ENCODE data around the gene OR1F1.

OR1F1 gene

DNA sequence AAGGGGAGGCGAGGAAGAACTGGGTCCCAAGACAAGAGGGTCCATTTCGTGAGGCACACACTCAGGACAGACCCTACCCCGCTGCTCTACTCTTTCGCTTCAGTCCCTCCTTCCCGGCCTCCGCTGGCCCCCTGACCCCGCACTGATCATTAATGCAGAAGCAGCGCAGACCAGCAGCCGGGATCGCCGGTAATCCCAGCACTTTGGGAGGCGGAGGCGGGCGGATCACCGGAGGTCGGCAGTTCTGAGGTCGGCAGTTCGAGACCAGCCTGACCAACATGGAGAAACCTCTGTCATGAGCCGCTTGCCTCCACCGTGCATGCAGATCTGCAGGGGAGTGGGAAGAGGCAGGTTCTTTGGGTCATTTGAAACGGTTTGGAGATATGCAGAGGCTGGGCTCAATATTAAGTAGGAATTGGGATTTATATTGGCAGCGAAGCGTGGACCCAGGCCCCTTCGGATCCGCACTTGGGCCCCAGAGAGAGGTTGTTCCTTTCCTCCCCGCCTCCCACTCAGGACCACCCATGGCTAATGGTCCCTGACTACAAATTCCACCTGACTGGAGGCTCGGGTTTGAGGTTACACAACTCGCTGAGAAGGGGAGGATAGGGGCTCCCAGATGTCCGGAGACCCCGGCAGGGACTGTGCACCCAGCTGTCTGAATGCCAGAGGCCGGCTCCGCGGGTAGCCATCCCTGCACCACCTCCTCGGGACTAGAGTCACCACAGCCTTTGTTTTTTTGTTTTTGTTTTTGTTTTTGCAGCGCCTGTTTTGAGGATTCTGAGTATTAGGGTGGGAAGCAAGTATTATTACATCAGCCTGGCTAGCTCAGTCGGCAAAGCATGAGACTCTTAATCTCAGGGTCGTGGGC lies 23.6 kb upstream of the OR1F1 start:
- TF ChIP-seq TCF4 (CRISPR knock-in tag; IDR thresholded peaks at IDR 0.05; ENCODE audit: borderline replicate concordance) (no peak), RARB (CRISPR knock-in tag; IDR thresholded peaks at IDR 0.05) (no peak), ZFP30 (CRISPR knock-in tag; IDR thresholded peaks at IDR 0.05) (no peak), TOX (CRISPR knock-in tag; IDR thresholded peaks at IDR 0.05; ENCODE audit: borderline replicate concordance) (no peak), BACH2 (CRISPR knock-in tag; IDR thresholded peaks at IDR 0.05; ENCODE audit: borderline replicate concordance) (no peak), ZNF70 (CRISPR knock-in tag; IDR thresholded peaks at IDR 0.05) (no peak), CSDC2 (CRISPR knock-in tag; IDR thresholded peaks at IDR 0.05) (no peak), ZFP3 (CRISPR knock-in tag; IDR thresholded peaks at IDR 0.05) (no peak), PPARA (CRISPR knock-in tag; IDR thresholded peaks at IDR 0.05; ENCODE audit: borderline replicate concordance) (no peak), GLIS3 (CRISPR knock-in tag; IDR thresholded peaks at IDR 0.05) (no peak), ZNF8 (CRISPR knock-in tag; IDR thresholded peaks at IDR 0.05) (no peak), OSR1 (CRISPR knock-in tag; IDR thresholded peaks at IDR 0.05) (no peak), ZC3H10 (CRISPR knock-in tag; IDR thresholded peaks at IDR 0.05) (no peak)
- TF ChIP-seq, protein P1, sequence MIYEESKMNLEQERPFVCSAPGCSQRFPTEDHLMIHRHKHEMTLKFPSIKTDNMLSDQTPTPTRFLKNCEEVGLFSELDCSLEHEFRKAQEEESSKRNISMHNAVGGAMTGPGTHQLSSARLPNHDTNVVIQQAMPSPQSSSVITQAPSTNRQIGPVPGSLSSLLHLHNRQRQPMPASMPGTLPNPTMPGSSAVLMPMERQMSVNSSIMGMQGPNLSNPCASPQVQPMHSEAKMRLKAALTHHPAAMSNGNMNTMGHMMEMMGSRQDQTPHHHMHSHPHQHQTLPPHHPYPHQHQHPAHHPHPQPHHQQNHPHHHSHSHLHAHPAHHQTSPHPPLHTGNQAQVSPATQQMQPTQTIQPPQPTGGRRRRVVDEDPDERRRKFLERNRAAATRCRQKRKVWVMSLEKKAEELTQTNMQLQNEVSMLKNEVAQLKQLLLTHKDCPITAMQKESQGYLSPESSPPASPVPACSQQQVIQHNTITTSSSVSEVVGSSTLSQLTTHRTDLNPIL (CRISPR knock-in tag; IDR thresholded peaks at IDR 0.05; ENCODE audit: low read depth), result no peak
- TF ChIP-seq, protein P2, sequence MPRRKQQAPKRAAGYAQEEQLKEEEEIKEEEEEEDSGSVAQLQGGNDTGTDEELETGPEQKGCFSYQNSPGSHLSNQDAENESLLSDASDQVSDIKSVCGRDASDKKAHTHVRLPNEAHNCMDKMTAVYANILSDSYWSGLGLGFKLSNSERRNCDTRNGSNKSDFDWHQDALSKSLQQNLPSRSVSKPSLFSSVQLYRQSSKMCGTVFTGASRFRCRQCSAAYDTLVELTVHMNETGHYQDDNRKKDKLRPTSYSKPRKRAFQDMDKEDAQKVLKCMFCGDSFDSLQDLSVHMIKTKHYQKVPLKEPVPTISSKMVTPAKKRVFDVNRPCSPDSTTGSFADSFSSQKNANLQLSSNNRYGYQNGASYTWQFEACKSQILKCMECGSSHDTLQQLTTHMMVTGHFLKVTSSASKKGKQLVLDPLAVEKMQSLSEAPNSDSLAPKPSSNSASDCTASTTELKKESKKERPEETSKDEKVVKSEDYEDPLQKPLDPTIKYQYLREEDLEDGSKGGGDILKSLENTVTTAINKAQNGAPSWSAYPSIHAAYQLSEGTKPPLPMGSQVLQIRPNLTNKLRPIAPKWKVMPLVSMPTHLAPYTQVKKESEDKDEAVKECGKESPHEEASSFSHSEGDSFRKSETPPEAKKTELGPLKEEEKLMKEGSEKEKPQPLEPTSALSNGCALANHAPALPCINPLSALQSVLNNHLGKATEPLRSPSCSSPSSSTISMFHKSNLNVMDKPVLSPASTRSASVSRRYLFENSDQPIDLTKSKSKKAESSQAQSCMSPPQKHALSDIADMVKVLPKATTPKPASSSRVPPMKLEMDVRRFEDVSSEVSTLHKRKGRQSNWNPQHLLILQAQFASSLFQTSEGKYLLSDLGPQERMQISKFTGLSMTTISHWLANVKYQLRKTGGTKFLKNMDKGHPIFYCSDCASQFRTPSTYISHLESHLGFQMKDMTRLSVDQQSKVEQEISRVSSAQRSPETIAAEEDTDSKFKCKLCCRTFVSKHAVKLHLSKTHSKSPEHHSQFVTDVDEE (CRISPR knock-in tag; IDR thresholded peaks at IDR 0.05), result no peak
- TF ChIP-seq, protein P3, sequence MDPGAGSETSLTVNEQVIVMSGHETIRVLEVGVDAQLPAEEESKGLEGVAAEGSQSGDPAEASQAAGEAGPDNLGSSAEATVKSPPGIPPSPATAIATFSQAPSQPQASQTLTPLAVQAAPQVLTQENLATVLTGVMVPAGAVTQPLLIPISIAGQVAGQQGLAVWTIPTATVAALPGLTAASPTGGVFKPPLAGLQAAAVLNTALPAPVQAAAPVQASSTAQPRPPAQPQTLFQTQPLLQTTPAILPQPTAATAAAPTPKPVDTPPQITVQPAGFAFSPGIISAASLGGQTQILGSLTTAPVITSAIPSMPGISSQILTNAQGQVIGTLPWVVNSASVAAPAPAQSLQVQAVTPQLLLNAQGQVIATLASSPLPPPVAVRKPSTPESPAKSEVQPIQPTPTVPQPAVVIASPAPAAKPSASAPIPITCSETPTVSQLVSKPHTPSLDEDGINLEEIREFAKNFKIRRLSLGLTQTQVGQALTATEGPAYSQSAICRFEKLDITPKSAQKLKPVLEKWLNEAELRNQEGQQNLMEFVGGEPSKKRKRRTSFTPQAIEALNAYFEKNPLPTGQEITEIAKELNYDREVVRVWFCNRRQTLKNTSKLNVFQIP (CRISPR knock-in tag; IDR thresholded peaks at IDR 0.05; ENCODE audit: borderline replicate concordance, low read depth), result no peak
- TF ChIP-seq, protein P4, sequence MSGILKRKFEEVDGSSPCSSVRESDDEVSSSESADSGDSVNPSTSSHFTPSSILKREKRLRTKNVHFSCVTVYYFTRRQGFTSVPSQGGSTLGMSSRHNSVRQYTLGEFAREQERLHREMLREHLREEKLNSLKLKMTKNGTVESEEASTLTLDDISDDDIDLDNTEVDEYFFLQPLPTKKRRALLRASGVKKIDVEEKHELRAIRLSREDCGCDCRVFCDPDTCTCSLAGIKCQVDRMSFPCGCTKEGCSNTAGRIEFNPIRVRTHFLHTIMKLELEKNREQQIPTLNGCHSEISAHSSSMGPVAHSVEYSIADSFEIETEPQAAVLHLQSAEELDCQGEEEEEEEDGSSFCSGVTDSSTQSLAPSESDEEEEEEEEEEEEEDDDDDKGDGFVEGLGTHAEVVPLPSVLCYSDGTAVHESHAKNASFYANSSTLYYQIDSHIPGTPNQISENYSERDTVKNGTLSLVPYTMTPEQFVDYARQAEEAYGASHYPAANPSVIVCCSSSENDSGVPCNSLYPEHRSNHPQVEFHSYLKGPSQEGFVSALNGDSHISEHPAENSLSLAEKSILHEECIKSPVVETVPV (CRISPR knock-in tag; IDR thresholded peaks at IDR 0.05), result no peak
- TF ChIP-seq, protein P5, sequence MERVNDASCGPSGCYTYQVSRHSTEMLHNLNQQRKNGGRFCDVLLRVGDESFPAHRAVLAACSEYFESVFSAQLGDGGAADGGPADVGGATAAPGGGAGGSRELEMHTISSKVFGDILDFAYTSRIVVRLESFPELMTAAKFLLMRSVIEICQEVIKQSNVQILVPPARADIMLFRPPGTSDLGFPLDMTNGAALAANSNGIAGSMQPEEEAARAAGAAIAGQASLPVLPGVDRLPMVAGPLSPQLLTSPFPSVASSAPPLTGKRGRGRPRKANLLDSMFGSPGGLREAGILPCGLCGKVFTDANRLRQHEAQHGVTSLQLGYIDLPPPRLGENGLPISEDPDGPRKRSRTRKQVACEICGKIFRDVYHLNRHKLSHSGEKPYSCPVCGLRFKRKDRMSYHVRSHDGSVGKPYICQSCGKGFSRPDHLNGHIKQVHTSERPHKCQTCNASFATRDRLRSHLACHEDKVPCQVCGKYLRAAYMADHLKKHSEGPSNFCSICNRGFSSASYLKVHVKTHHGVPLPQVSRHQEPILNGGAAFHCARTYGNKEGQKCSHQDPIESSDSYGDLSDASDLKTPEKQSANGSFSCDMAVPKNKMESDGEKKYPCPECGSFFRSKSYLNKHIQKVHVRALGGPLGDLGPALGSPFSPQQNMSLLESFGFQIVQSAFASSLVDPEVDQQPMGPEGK (CRISPR knock-in tag; IDR thresholded peaks at IDR 0.05; ENCODE audit: borderline replicate concordance), result no peak
- ATAC-seq, result no peak

DNA sequence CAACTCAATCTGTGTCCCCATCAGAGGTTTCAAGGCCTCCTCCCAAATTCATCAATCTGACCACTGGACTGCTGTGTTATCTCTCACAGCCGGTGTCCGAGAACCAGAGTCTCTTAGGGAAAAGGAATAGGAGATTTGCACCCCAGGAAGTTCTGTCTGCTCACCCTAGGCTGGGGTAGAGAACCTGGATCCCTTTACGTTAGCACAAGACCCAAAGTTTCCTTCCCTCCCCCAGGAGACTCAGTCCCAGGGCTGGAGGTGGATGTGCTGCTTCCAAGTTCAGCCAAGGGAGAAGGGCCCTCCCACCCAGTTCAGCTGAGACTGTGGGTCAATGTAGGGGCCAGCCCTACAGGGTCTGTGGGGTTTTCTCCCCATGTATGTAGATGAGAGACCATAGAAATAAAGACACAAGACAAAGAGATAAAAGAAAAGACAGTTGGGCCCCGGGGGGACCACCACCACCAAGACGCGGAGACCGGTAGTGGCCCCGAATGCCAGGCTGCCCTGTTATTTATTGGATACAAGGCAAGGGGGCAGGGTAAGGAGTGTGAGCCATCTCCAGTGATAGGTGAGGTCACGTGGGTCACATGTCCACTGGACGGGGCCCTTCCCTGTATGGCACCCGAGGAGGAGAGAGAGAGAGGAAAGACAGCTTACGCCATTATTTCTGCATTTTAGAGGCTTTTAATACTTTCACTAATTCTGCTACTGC lies 22.7 kb upstream of the OR1F1 start:
- TF ChIP-seq, protein P4 (CRISPR knock-in tag; IDR thresholded peaks at IDR 0.05), result no peak
- TF ChIP-seq ZFP3 (CRISPR knock-in tag; IDR thresholded peaks at IDR 0.05) (no peak), RARB (CRISPR knock-in tag; IDR thresholded peaks at IDR 0.05) (no peak), BACH2 (CRISPR knock-in tag; IDR thresholded peaks at IDR 0.05; ENCODE audit: borderline replicate concordance) (no peak), ESRRG (CRISPR knock-in tag; IDR thresholded peaks at IDR 0.05) (no peak), PPARA (CRISPR knock-in tag; IDR thresholded peaks at IDR 0.05; ENCODE audit: borderline replicate concordance) (no peak), OSR1 (CRISPR knock-in tag; IDR thresholded peaks at IDR 0.05) (no peak)
- TF ChIP-seq, protein P3 (CRISPR knock-in tag; IDR thresholded peaks at IDR 0.05; ENCODE audit: borderline replicate concordance, low read depth), result no peak
- ATAC-seq, result no peak
